Lower lobe of right lung (tissue), 2 donors: ENCODE data around the gene MARCHF3. TPM values are rescaled to one million over a fixed set of nuclear protein-coding genes. Genes with fewer than 3 reads are reported as not detected.

Experiments
- ATAC-seq, 2 donors: fragments of 200-7000 bp; cut with Tn5 transposase; one replicate each; pipeline ENCODE4 v1.9.1; 2020 to 2022; ENCODE audit warnings: mild to moderate bottlenecking in 2 of 2, moderate library complexity in 2 of 2
- DNase-seq: peaks from one replicate; pipeline ENCODE4 v3.0.0-alpha.2; 2020
- H3K27ac ChIP-seq: fragments of 200-600 bp; one replicate; pipeline ENCODE4 v1.8.0; 2022
- H3K27me3 ChIP-seq: fragments of 200-600 bp; one replicate; pipeline ENCODE4 v1.8.0; 2022; ENCODE audit warnings: low read depth
- H3K36me3 ChIP-seq: fragments of 200-600 bp; one replicate; pipeline ENCODE4 v1.8.0; 2022; ENCODE audit warnings: mild to moderate bottlenecking
- H3K4me1 ChIP-seq: fragments of 200-600 bp; one replicate; pipeline ENCODE4 v1.8.0; 2022
- H3K4me3 ChIP-seq: fragments of 200-600 bp; one replicate; pipeline ENCODE4 v1.8.0; 2022; ENCODE audit warnings: mild to moderate bottlenecking
- H3K9me3 ChIP-seq: fragments of 200-600 bp; one replicate; pipeline ENCODE4 v1.8.0; 2022
- CTCF ChIP-seq: fragments of 200-600 bp; IDR thresholded peaks from one replicate; pipeline ENCODE4 v1.8.0; 2022; ENCODE audit warnings: antibody characterized with exemption, mild to moderate bottlenecking
- intact Hi-C: fragments of 100-400 bp; cut with DNase I; formaldehyde crosslinking; loops from one replicate; pipeline ENCODE4 v1.11.0; 2022
- total RNA-seq: library from RNA; stranded (reverse); fragmentation: NEBNext Ultra II Directional; extraction: Animal tissue kit (Norgen Biotek cat#: 25700); gene quantifications from one replicate; pipeline ENCODE4 v1.2.1, GENCODE V29; 2021
- donor health status: DM: no; HTN: yes; CAD: no; lungs with severe emphysema.

Gene MARCHF3
- total RNA-seq, 1 donor from 2014 or later: 14.3 TPM

DNA sequence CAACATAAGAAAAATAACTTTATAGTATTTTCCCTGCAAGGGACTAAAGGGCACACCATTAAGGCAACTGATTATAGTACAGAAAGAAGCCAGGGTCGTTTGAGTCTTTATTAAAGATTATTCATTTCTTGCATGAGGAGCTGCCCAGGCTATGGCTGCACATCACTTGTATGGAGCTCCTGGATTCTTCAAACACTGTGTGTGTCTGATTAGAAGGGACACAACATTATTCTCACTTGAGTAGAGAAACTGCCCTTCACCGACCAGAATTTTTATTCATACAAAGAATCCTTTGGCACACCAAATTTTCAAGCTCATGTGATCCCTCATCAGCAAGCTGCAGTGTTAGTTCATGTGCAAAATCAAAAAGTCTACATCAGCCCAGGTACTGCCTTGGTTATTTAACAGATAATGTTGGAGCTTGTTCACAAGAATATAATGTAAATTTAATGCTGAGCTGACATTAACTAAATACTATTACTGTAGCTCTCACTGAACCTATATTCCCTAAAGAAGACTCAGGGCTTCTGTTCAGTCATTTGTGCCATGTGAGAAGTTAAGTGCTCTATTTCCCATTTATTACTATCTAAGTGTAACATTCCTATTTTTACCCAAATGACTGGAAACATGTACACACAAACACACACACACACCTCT, 33.0 kb upstream of the MARCHF3 start:
- Histone ChIP-seq H3K4me1 (no peaks in the 10 kb centered on the region), H3K36me3 (no peaks in the 10 kb centered on the region), H3K9me3 (no peaks in the 10 kb centered on the region), H3K27me3 (no peaks in the 10 kb centered on the region), H3K27ac (no peak overlapping the region), H3K4me3 (no peak overlapping the region)
- DNase-seq (no peak), ATAC-seq (no peak)
- intact Hi-C loops: no loop called here
- no peak for TF ChIP-seq CTCF

DNA sequence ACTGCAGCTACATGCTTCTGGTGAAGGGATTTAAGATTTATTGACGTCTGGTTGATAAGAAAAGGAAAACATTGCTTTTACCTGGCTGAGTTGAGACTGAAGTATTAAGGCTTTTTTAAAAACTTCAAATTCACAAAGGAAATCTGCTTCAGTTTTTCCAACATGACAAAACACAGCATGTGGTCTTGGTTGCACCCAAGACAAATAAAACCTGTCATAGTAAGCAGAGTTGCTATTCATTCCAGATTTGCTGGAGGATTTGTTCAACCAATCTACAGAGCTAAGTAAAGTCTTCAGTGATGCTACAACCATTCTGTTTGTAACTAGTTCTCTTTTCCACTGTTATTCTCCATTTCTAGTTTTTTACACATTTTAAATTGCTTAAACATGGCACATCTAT, 31.6 kb upstream of the MARCHF3 start:
- no peak for TF ChIP-seq CTCF
- no peaks in the 10 kb centered on the region for H3K4me1 ChIP-seq
- intact Hi-C loops: no loop called here
- H3K27ac ChIP-seq: no peak overlapping the region
- no peak overlapping the region for H3K4me3 ChIP-seq
- DNase-seq (no peak), ATAC-seq (no peak)
- H3K36me3 ChIP-seq: no peaks in the 10 kb centered on the region
- H3K9me3 ChIP-seq: no peaks in the 10 kb centered on the region
- no peaks in the 10 kb centered on the region for H3K27me3 ChIP-seq

DNA sequence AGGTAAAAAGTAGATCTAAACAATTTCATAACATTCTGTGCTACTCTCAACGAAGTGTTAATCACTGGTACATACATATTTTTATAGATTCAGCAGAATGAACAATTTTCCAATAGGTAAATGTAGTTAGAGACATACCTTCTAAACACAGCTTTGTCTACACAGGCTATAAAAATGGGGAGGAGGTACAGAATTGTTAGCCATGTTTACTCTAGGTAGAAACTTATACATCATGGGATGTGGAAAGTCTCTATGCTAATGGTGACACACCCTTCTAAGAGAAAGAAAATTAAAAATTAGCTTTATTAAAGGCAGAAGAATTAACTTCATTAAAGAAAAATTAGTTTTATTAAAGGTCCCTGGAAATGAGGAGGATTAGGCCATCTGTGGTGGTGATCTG, 31.2 kb upstream of the MARCHF3 start:
- Histone ChIP-seq H3K9me3 (no peaks in the 10 kb centered on the region), H3K4me1 (no peaks in the 10 kb centered on the region), H3K36me3 (no peaks in the 10 kb centered on the region), H3K27me3 (no peaks in the 10 kb centered on the region), H3K27ac (no peak overlapping the region), H3K4me3 (no peak overlapping the region)
- no peak for DNase-seq
- no peak for TF ChIP-seq CTCF
- intact Hi-C loops: no loop called here
- ATAC-seq: no peak

- intact Hi-C loops: no loop called here
- Histone ChIP-seq H3K4me3 (no peak overlapping the region), H3K9me3 (no peaks in the 10 kb centered on the region), H3K4me1 (no peaks in the 10 kb centered on the region), H3K27me3 (no peaks in the 10 kb centered on the region), H3K27ac (no peak overlapping the region), H3K36me3 (no peaks in the 10 kb centered on the region)
- DNase-seq (no peak), ATAC-seq (no peak)
- TF ChIP-seq CTCF: no peak
Measured at GRCh38 chr5:127060470-127060985, 30.2 kb upstream of the MARCHF3 start.

DNA sequence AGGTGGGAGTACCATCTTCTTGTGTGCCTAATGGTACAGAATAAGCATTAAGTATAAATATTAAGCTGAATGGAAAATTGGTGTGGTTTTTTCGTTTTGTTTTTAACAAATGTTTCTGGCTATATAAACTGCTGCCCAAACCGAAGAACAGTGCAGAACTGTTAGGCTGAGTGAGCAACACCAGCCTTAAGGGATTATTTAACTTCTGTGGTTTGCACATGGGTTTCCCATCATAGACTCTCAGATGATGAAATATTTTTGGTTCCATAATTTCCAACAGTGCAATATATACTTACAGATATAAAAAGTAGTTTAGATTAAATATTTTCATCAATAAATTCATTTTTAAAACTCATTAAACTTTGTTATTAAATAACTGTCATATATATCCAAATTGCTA, 26.5 kb upstream of the MARCHF3 start:
- no peak for DNase-seq
- Histone ChIP-seq H3K27ac (no peak overlapping the region), H3K36me3 (no peaks in the 10 kb centered on the region), H3K4me1 (no peaks in the 10 kb centered on the region), H3K4me3 (no peak overlapping the region), H3K27me3 (no peaks in the 10 kb centered on the region), H3K9me3 (no peaks in the 10 kb centered on the region)
- no peak for TF ChIP-seq CTCF
- no peak for ATAC-seq
- intact Hi-C loops: no loop called here
